Neural progenitor cell (in vitro differentiated cells): Measurements from ENCODE around the gene RNLS. TPM values are rescaled to one million over a fixed set of nuclear protein-coding genes. Genes with fewer than 3 reads are reported as not detected.

Source experiments
- DNase-seq: peaks from one replicate; pipeline ENCODE4 v3.0.0-alpha.2; 2016; ENCODE audit warnings: low spot score
- H2AFZ ChIP-seq: fragments of 200-600 bp; sonication (generic); replicated peaks from 2 replicates; pipeline ENCODE4 v1.6.1; 2016; ENCODE audit warnings: antibody characterized with exemption
- H3F3A ChIP-seq: fragments of 200-600 bp; sonication (generic); 2 replicates; pipeline ENCODE4 v1.6.1; 2016; ENCODE audit warnings: antibody characterized with exemption, low read depth
- H3K27ac ChIP-seq: fragments of 200-600 bp; sonication (generic); 2 replicates; pipeline ENCODE4 v1.5.1; 2016; ENCODE audit warnings: mild to moderate bottlenecking
- H3K27me3 ChIP-seq: fragments of 200-600 bp; sonication (generic); 2 replicates; pipeline ENCODE4 v1.6.1; 2016; ENCODE audit warnings: mild to moderate bottlenecking, moderate library complexity
- H3K36me3 ChIP-seq: fragments of 200-600 bp; sonication (generic); 2 replicates; pipeline ENCODE4 v1.5.1; 2016
- H3K4me1 ChIP-seq: fragments of 200-600 bp; sonication (generic); 2 replicates; pipeline ENCODE4 v1.6.1; 2016; ENCODE audit warnings: mixed run types
- H3K4me2 ChIP-seq: fragments of 200-600 bp; sonication (generic); 2 replicates; pipeline ENCODE4 v1.6.1; 2016
- H3K4me3 ChIP-seq: fragments of 200-600 bp; sonication (generic); 2 replicates; pipeline ENCODE4 v1.5.1; 2016
- H3K79me2 ChIP-seq: fragments of 200-600 bp; sonication (generic); 2 replicates; pipeline ENCODE4 v1.6.1; 2016; ENCODE audit warnings: low read depth
- H3K9ac ChIP-seq: fragments of 200-600 bp; sonication (generic); 2 replicates; pipeline ENCODE4 v1.6.1; 2016
- H3K9me3 ChIP-seq: fragments of 200-600 bp; sonication (generic); 2 replicates; pipeline ENCODE4 v1.5.1; 2016; ENCODE audit warnings: low read depth
- H4K20me1 ChIP-seq: fragments of 200-600 bp; sonication (generic); 2 replicates; pipeline ENCODE4 v1.6.1; 2016; ENCODE audit warnings: low read depth
- H3K27ac Mint-ChIP-seq: 3 replicates; pipeline ENCODE4 v1.8.0; 2021; ENCODE audit warnings: mixed read lengths
- H3K27me3 Mint-ChIP-seq: 2 replicates; pipeline ENCODE4 v1.8.0; 2022; ENCODE audit warnings: low read depth, mild to moderate bottlenecking, inconsistent platforms, moderate library complexity, mixed read lengths; ENCODE audit not compliant: insufficient read depth
- H3K36me3 Mint-ChIP-seq: 3 replicates; pipeline ENCODE4 v1.8.0; 2021; ENCODE audit warnings: mixed read lengths
- H3K4me1 Mint-ChIP-seq: 3 replicates; pipeline ENCODE4 v1.8.0; 2021; ENCODE audit warnings: mixed read lengths
- H3K4me3 Mint-ChIP-seq: 3 replicates; pipeline ENCODE4 v1.8.0; 2021; ENCODE audit warnings: mild to moderate bottlenecking, moderate library complexity, mixed read lengths
- H3K9me3 Mint-ChIP-seq: 3 replicates; pipeline ENCODE4 v1.8.0; 2020; ENCODE audit warnings: mixed read lengths
- EZH2 ChIP-seq: fragments of 200-600 bp; sonication (generic); IDR thresholded peaks from 2 replicates; pipeline ENCODE4 v1.6.1; 2017; ENCODE audit warnings: antibody characterized with exemption, mild to moderate bottlenecking, moderate library complexity
- EZH2phosphoT487 ChIP-seq: fragments of 200-600 bp; sonication (generic); IDR thresholded peaks from 2 replicates; pipeline ENCODE4 v1.6.1; 2017; ENCODE audit warnings: antibody characterized with exemption
- total RNA-seq: library from RNA; depleted of rRNA; stranded (reverse); fragments of >200 nt; gene quantifications from 2 replicates; pipeline ENCODE4 v1.2.3, GENCODE V29; 2015; ENCODE audit warnings: low replicate concordance
- TF ChIP-seq, protein P1 (sequence below): fragments of 200-600 bp; sonication (generic); IDR thresholded peaks from 2 replicates; pipeline ENCODE4 v1.5.1; 2017; ENCODE audit warnings: antibody characterized with exemption, mild to moderate bottlenecking

RNLS gene
- total RNA-seq, 1 donor from 2014 or later, result 9.1 TPM

DNA sequence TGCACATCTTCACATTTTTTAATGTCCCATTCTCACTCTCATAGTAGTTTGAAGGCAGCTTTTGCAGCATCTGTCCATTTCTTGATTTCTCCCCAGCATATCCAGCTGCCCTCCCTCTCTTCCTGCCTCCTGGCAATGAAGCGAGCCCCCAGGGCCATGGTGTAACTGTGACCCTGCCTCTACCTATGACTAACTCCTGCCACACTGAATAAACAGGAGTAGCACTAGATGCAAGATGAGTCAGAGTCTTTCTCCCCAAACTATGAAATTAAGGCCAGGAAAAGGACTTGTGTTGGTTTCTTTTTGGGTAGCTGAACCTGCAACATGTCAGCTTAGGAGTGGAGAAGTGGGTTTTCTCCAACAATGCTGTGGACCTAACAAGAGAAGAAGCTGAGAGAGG, 329.0 kb downstream of the RNLS start:
- no peak overlapping the region for H3K4me3 Mint-ChIP-seq
- H3K9me3 ChIP-seq, result no peaks in the 10 kb centered on the region

DNA sequence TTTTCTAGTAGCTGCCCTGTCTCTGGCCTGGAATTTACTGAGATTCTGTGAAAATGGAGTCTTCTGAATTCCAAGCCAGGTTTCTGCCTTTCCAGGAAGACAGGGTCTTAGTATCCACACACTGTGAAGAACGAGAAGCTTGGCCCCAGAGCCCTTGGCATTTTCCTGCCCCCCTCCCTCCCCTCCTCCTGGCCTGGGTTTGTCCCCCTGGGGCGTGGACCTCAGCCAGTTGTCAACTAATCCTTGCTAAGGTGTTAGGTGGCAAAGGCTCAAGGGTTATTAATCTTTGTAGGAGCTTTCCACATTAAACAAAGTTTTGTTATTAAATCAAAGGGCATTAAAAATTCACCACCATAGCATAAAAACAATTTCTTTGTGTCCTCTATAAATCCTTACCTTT, 329.5 kb downstream of the RNLS start:
- H3K9me3 Mint-ChIP-seq, result no peaks in the 10 kb centered on the region
- TF ChIP-seq EZH2phosphoT487 (no peak), EZH2 (no peak)
- TF ChIP-seq, protein P1, sequence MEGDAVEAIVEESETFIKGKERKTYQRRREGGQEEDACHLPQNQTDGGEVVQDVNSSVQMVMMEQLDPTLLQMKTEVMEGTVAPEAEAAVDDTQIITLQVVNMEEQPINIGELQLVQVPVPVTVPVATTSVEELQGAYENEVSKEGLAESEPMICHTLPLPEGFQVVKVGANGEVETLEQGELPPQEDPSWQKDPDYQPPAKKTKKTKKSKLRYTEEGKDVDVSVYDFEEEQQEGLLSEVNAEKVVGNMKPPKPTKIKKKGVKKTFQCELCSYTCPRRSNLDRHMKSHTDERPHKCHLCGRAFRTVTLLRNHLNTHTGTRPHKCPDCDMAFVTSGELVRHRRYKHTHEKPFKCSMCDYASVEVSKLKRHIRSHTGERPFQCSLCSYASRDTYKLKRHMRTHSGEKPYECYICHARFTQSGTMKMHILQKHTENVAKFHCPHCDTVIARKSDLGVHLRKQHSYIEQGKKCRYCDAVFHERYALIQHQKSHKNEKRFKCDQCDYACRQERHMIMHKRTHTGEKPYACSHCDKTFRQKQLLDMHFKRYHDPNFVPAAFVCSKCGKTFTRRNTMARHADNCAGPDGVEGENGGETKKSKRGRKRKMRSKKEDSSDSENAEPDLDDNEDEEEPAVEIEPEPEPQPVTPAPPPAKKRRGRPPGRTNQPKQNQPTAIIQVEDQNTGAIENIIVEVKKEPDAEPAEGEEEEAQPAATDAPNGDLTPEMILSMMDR, result no peak

More for the DNA sequence above, 329.0 kb downstream of the RNLS start:
- Histone ChIP-seq H3K36me3 (no peaks in the 10 kb centered on the region), H3K27ac (no peak overlapping the region), H2AFZ (no peak overlapping the region), H4K20me1 (no peaks in the 10 kb centered on the region), H3K9ac (no peak overlapping the region), H3K79me2 (no peaks in the 10 kb centered on the region), H3K4me2 (no peak overlapping the region), H3K4me3 (no peak overlapping the region), H3K27me3 (no peaks in the 10 kb centered on the region), H3F3A (no peaks in the 10 kb centered on the region), H3K4me1 (peaks cover 7% of the 10 kb centered on the region)
- Mint-ChIP-seq H3K27me3 (peaks cover 2% of the 10 kb centered on the region), H3K4me1 (no peaks in the 10 kb centered on the region), H3K27ac (no peak overlapping the region), H3K9me3 (no peaks in the 10 kb centered on the region), H3K36me3 (no peaks in the 10 kb centered on the region)
- TF ChIP-seq, protein P1, result no peak
- no peak for TF ChIP-seq EZH2
- no peak for TF ChIP-seq EZH2phosphoT487
- no peak for DNase-seq

DNA sequence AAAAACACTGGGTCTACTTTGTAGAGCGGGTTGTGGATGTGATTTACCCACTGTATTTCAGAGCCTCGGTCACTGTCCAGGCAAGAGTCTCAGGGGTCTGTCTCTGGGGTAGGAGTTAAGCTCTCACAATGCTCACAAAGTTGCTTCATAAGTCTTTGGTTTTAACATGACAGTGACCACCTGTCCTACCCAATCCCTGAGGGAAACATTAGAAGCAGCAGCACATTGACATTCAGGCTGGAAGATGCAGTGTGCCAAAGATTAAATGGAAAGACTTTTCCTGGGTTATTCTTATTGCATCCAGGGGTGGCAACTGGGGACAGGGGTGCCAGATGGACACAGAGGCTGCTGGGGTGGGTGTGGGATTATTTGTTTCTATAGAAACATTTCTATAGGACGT, 330.0 kb downstream of the RNLS start:
- Mint-ChIP-seq H3K9me3 (no peaks in the 10 kb centered on the region), H3K36me3 (no peaks in the 10 kb centered on the region), H3K4me1 (no peaks in the 10 kb centered on the region), H3K27ac (no peak overlapping the region), H3K4me3 (no peak overlapping the region), H3K27me3 (peaks cover 2% of the 10 kb centered on the region)
- Histone ChIP-seq H3K9me3 (no peaks in the 10 kb centered on the region), H3K27ac (no peak overlapping the region), H3K36me3 (no peaks in the 10 kb centered on the region), H3F3A (no peaks in the 10 kb centered on the region), H2AFZ (no peak overlapping the region), H3K79me2 (no peaks in the 10 kb centered on the region), H3K27me3 (no peaks in the 10 kb centered on the region), H3K4me1 (peaks cover 7% of the 10 kb centered on the region), H3K9ac (no peak overlapping the region), H4K20me1 (no peaks in the 10 kb centered on the region), H3K4me3 (no peak overlapping the region), H3K4me2 (no peak overlapping the region)
- TF ChIP-seq, protein P1, result no peak
- TF ChIP-seq EZH2phosphoT487 (no peak), EZH2 (no peak)
- DNase-seq, result no peak

More for the DNA sequence above, 329.5 kb downstream of the RNLS start:
- Mint-ChIP-seq H3K4me1 (no peaks in the 10 kb centered on the region), H3K36me3 (no peaks in the 10 kb centered on the region), H3K27ac (no peak overlapping the region), H3K4me3 (no peak overlapping the region), H3K27me3 (peaks cover 2% of the 10 kb centered on the region)
- H3K4me2 ChIP-seq, result no peak overlapping the region
- H3K9me3 ChIP-seq, result no peaks in the 10 kb centered on the region
- peaks cover 7% of the 10 kb centered on the region for H3K4me1 ChIP-seq
- no peaks in the 10 kb centered on the region for H3K36me3 ChIP-seq
- H3K4me3 ChIP-seq, result no peak overlapping the region
- no peaks in the 10 kb centered on the region for H4K20me1 ChIP-seq
- H3F3A ChIP-seq, result no peaks in the 10 kb centered on the region
- no peak overlapping the region for H3K9ac ChIP-seq
- no peak overlapping the region for H3K27ac ChIP-seq
- no peak for DNase-seq
- no peak overlapping the region for H2AFZ ChIP-seq
- no peaks in the 10 kb centered on the region for H3K79me2 ChIP-seq
- no peaks in the 10 kb centered on the region for H3K27me3 ChIP-seq

DNA sequence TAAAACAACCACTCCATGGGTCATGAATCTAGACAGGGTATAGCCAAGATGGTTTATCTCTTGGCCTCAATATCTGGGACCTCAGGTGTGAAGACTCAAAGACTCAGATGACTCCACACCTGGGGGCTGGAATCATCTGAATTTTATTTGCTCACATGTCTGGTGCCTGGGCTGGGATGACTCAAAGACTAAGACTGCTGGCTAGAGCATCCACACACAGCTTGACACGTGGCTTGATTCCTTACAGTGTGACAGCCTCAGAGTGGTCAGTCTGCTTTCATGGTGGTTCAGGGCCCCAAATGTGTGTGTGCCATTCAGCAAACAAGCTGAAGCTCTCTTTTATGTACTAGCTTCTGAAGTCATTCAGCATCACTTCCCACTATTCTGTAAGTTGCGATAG, 333.7 kb downstream of the RNLS start:
- Histone ChIP-seq H3K79me2 (no peaks in the 10 kb centered on the region), H3K9ac (no peak overlapping the region), H3K36me3 (no peaks in the 10 kb centered on the region), H4K20me1 (no peaks in the 10 kb centered on the region), H3F3A (no peaks in the 10 kb centered on the region), H3K4me1 (peaks cover 16% of the 10 kb centered on the region), H3K4me3 (no peak overlapping the region), H3K27me3 (no peaks in the 10 kb centered on the region), H3K27ac (no peak overlapping the region), H3K4me2 (no peak overlapping the region), H2AFZ (no peak overlapping the region), H3K9me3 (no peaks in the 10 kb centered on the region)
- Mint-ChIP-seq H3K4me3 (no peak overlapping the region), H3K4me1 (peaks cover 21% of the 10 kb centered on the region), H3K27ac (no peak overlapping the region), H3K27me3 (peaks cover 2% of the 10 kb centered on the region), H3K36me3 (no peaks in the 10 kb centered on the region), H3K9me3 (no peaks in the 10 kb centered on the region)
- no peak for DNase-seq
- TF ChIP-seq, protein P1, result no peak
- TF ChIP-seq EZH2phosphoT487 (no peak), EZH2 (no peak)
